RWPE2 (cell line): Measurements from ENCODE around the gene L1CAM.

Experiments used
- ATAC-seq: fragments of 200-7000 bp; cut with Tn5 transposase; 3 replicates; pipeline ENCODE4 v1.9.1; 2021; ENCODE audit warnings: low read depth
- DNase-seq: peaks from one replicate; pipeline ENCODE4 v3.0.0-alpha.2; 2020; ENCODE audit warnings: low spot score
- H3K27ac ChIP-seq: fragments of 450-650 bp; 2 replicates; pipeline ENCODE4 v1.5.1; 2017; ENCODE audit warnings: mild to moderate bottlenecking; ENCODE audit not compliant: poor library complexity, severe bottlenecking
- H3K27me3 ChIP-seq: fragments of 250-450 bp; sonication (Bioruptor Pico); 2 replicates; pipeline ENCODE4 v1.5.1; 2021; ENCODE audit warnings: mild to moderate bottlenecking, moderate library complexity; ENCODE audit not compliant: insufficient read depth, poor library complexity, severe bottlenecking
- H3K36me3 ChIP-seq: fragments of 250-450 bp; sonication (Bioruptor Pico); 2 replicates; pipeline ENCODE4 v1.5.1; 2020; ENCODE audit warnings: low read depth, mild to moderate bottlenecking, moderate library complexity
- H3K4me1 ChIP-seq: fragments of 250-450 bp; sonication (Bioruptor Pico); 2 replicates; pipeline ENCODE4 v1.5.1; 2021; ENCODE audit warnings: mild to moderate bottlenecking, moderate library complexity; ENCODE audit not compliant: insufficient read depth, poor library complexity, severe bottlenecking
- H3K4me3 ChIP-seq: fragments of 250-450 bp; sonication (Bioruptor Pico); 2 replicates; pipeline ENCODE4 v1.5.1; 2021; ENCODE audit warnings: mild to moderate bottlenecking, moderate library complexity; ENCODE audit not compliant: severe bottlenecking
- H3K9me3 ChIP-seq: fragments of 250-450 bp; sonication (Bioruptor Pico); 2 replicates; pipeline ENCODE4 v1.5.1; 2021; ENCODE audit warnings: mild to moderate bottlenecking, moderate library complexity; ENCODE audit not compliant: severe bottlenecking
- TF ChIP-seq, protein P1 (sequence below): fragments of 450-650 bp; IDR thresholded peaks from one replicate; pipeline ENCODE4 v1.5.1; 2017; ENCODE audit warnings: mild to moderate bottlenecking, moderate library complexity; ENCODE audit not compliant: poor library complexity, severe bottlenecking

L1CAM gene

DNA sequence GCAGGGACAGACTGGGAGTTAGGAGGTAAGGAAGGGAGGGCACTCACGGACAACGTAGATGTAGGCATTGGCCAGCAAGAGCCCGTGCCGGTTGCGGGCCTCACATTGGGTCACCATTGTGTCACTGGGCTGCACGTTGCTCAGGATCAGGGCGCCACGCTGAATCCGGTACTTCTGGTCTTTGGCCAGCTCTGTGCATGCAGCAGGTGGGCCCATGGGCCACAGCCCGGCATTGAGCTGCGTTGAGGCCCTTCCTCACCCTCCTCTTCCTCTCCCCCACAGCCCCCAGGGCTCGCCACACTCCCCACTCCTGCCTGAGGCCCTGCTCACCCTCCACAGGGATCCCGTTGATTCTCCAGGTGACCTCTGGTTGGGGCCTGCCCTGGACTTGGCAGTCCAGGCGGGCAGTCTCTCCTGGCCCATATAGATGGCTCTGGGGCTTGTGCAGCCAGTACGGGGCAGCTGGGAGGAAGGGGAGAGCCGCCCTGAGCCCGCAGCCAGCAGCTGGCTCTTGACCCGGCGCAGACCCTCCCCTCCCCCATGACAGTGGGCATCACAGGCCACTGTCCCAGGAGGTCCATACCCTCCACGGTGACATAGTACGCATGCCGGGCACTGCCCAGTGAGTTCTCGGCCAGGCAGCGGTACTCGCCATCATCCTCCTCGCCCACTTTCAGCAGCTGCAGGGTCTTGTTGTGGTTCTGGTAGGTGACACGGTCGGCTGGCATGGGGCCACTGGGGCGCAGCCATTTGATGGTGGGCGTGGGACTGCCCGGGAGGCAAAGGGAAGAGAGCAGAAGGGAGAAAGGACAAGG is 16.3 kb downstream of the L1CAM start:
- no peak for DNase-seq

DNA sequence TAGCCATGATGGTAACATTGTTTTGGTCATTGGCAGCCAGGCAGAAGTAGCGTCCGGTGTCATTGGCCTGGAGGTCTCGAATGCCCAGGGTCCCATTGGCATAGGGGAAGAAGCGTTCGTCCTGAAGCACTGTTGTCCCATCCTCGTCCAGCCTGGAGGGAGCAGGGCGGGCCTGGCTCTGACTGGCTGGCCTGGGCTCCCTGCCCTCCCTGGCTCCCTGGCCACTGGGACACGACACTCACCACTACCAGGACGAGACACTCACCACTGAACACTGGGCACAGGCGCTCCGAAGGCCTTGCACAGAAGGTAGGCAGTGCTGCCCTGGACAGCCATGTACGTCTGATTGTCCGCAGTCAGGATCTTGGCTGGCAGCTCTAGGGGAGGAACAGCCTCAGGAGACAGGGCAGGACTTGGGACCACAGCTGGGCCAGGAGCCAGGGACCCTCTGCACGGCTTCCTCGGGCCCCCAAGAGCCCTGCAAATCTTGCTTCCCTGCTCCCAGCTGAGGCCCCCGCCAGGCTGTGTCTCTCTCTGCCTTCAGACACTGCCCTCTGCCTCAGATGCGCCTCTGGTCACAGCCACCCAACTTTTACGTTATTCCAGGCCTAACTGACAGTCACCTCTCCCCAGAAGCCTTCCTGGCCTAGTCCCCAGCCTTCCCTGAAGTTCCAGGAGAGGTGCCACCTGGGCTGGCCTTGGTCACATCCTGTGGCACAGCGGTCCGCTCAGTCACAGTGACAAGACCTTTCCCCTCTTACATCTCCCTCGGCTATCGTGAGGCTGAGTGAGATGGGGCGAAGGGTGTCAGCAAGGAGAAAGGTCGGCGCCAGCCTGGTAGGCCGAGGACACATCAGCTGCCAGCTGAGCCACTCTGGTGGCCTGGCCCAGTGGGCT is 17.1 kb downstream of the L1CAM start:
- TF ChIP-seq, protein P1, sequence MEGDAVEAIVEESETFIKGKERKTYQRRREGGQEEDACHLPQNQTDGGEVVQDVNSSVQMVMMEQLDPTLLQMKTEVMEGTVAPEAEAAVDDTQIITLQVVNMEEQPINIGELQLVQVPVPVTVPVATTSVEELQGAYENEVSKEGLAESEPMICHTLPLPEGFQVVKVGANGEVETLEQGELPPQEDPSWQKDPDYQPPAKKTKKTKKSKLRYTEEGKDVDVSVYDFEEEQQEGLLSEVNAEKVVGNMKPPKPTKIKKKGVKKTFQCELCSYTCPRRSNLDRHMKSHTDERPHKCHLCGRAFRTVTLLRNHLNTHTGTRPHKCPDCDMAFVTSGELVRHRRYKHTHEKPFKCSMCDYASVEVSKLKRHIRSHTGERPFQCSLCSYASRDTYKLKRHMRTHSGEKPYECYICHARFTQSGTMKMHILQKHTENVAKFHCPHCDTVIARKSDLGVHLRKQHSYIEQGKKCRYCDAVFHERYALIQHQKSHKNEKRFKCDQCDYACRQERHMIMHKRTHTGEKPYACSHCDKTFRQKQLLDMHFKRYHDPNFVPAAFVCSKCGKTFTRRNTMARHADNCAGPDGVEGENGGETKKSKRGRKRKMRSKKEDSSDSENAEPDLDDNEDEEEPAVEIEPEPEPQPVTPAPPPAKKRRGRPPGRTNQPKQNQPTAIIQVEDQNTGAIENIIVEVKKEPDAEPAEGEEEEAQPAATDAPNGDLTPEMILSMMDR = no peak
- Histone ChIP-seq H3K4me3 (no peak overlapping the region), H3K9me3 (no peaks in the 10 kb centered on the region), H3K4me1 (no peaks in the 10 kb centered on the region), H3K27ac (no peak overlapping the region), H3K27me3 (no peaks in the 10 kb centered on the region), H3K36me3 (no peaks in the 10 kb centered on the region)
- DNase-seq = no peak
- ATAC-seq = no peak

More for the DNA sequence above, 16.3 kb downstream of the L1CAM start:
- no peak overlapping the region for H3K4me3 ChIP-seq
- H3K4me1 ChIP-seq = no peaks in the 10 kb centered on the region
- no peaks in the 10 kb centered on the region for H3K27me3 ChIP-seq
- H3K36me3 ChIP-seq = 0 out of 2 replicates have a peak, but pooled peaks cover 1% of the 10 kb centered on the region
- TF ChIP-seq, protein P1 = no peak
- H3K27ac ChIP-seq = no peak overlapping the region
- no peaks in the 10 kb centered on the region for H3K9me3 ChIP-seq
- ATAC-seq = no peak

DNA sequence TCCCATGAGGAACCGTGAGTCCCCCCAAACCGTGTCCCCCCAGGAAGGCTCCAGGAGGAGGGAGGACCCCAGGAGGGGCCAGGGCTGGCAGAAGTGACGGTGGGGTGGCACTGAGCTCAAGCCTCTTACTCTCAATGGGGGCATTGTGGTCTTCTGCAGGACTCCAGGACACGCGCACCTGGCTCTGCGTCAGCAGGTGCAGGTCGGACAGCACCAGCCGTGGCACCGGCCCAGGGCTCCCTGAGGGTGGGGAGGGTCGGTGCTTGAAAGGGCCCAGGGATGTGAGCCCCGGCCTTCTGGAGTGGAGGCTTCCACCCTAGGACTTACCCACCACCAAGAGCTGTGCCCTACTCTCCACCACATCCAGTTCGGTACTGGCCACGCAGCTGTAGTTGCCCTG is 18.3 kb downstream of the L1CAM start:
- TF ChIP-seq, protein P1 = no peak
- no peaks in the 10 kb centered on the region for H3K36me3 ChIP-seq
- ATAC-seq (no peak), DNase-seq (no peak)
- H3K27ac ChIP-seq = no peak overlapping the region
- H3K9me3 ChIP-seq = no peaks in the 10 kb centered on the region
- H3K27me3 ChIP-seq = no peaks in the 10 kb centered on the region
- no peaks in the 10 kb centered on the region for H3K4me1 ChIP-seq
- H3K4me3 ChIP-seq = no peak overlapping the region

DNA sequence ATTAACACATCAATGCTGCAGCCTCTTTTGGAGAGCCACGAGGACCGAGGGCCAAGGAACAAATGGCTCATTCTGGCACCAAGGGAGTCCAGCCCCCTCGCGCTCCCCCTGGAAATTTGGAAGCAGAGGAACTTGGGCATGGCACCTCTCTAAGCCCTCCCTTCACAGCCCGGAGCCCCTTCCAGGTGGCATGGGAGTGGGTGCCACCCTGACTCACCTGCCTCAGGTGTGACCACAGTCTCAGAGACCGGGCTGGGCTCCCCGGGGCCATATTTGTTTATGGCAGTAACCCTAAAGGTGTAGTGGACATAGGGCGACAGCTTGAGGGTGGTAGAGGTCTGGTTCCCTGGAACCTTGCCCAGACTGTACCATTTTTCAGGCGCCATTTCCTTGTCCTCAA is 18.8 kb downstream of the L1CAM start:
- DNase-seq (no peak), ATAC-seq (no peak)
- no peak overlapping the region for H3K4me3 ChIP-seq
- no peak overlapping the region for H3K27ac ChIP-seq
- H3K4me1 ChIP-seq = no peaks in the 10 kb centered on the region
- no peaks in the 10 kb centered on the region for H3K9me3 ChIP-seq
- TF ChIP-seq, protein P1 = no peak
- H3K27me3 ChIP-seq = no peaks in the 10 kb centered on the region
- no peaks in the 10 kb centered on the region for H3K36me3 ChIP-seq
